Middle frontal gyrus (tissue), 1 donor: ENCODE data around the gene CRY1.

ENCODE experiments used
- DNase-seq: peaks from one replicate; pipeline ENCODE4 v3.0.0-alpha.2; 2015; ENCODE audit warnings: low spot score; ENCODE audit errors: extremely low spot score

CRY1 gene

GRCh38 chr12:106964526-106964925 is 128.8 kb downstream of the CRY1 start:
- no peak for DNase-seq

GRCh38 chr12:106962286-106962685 is 131.1 kb downstream of the CRY1 start:
- no peak for DNase-seq

- DNase-seq, result no peak
Measured at GRCh38 chr12:106960443-106960842, 132.9 kb downstream of the CRY1 start.

GRCh38 chr12:106957583-106957982 is 135.8 kb downstream of the CRY1 start:
- no peak for DNase-seq

- no peak for DNase-seq
Measured at GRCh38 chr12:106956048-106956578, 137.2 kb downstream of the CRY1 start.

GRCh38 chr12:106955377-106956047 is 137.8 kb downstream of the CRY1 start, which contains the start of gene TMEM263:
Gene TMEM263 (plus strand): TSS chr12:106955907. CDS start chr12:106967117, 11,210 bp downstream.
- peak; percentile 76 for DNase-seq

GRCh38 chr12:106954462-106955376 is 138.6 kb downstream of the CRY1 start:
- no peak for DNase-seq

- DNase-seq, result no peak
Measured at GRCh38 chr12:106953352-106954250, 139.7 kb downstream of the CRY1 start.

GRCh38 chr12:106950591-106950990 is 142.8 kb downstream of the CRY1 start:
- no peak for DNase-seq

GRCh38 chr12:106947461-106947860 is 145.9 kb downstream of the CRY1 start:
- DNase-seq, result no peak

GRCh38 chr12:106945261-106945851 is 148.0 kb downstream of the CRY1 start:
- no peak for DNase-seq

GRCh38 chr12:106942775-106943174 is 150.6 kb downstream of the CRY1 start:
- DNase-seq, result no peak

GRCh38 chr12:106941481-106942156 is 151.7 kb downstream of the CRY1 start:
- no peak for DNase-seq
